Prostate gland (tissue), 2 donors: Measurements from ENCODE around the gene ASCL5. TPM values are rescaled to one million over a fixed set of nuclear protein-coding genes. Genes with fewer than 3 reads are reported as not detected.

Experiments used
- DNase-seq: peaks from one replicate; pipeline ENCODE4 v3.0.0-alpha.2; 2019; ENCODE audit warnings: low spot score
- H3K27ac ChIP-seq, 2 donors: fragments of 200-600 bp; sonication (generic); 2 replicates each; pipeline ENCODE4 v1.5.1; 2017 to 2019
- H3K27me3 ChIP-seq: fragments of 200-600 bp; sonication (generic); replicated peaks from 2 replicates; pipeline ENCODE4 v1.5.1; 2019; ENCODE audit not compliant: insufficient read depth
- H3K36me3 ChIP-seq, 2 donors: fragments of 200-600 bp; sonication (generic); 1 replicate in 1 of 2; 2 replicates in 1 of 2; pipeline versions ENCODE4 v1.5.1 to v1.8.1; 2017 to 2019
- H3K4me1 ChIP-seq: fragments of 200-600 bp; sonication (generic); replicated peaks from 2 replicates; pipeline ENCODE4 v1.5.1; 2019
- H3K4me3 ChIP-seq, 2 donors: fragments of 200-600 bp; sonication (generic); 2 replicates each; pipeline ENCODE4 v1.5.1; 2017 to 2019
- H3K9me3 ChIP-seq: fragments of 200-600 bp; sonication (generic); 2 replicates; pipeline ENCODE4 v1.5.1; 2017
- CTCF ChIP-seq, 4 experiments: fragments of 200-600 bp in 2 of 4; fragments of 450-650 bp in 2 of 4; sonication (generic) in 2 of 4; IDR thresholded peaks; 1 replicate in 3 of 4; 2 replicates in 1 of 4; pipeline ENCODE4 v1.5.1; 2016 to 2019; ENCODE audit warnings: antibody characterized with exemption in 4 of 4, mild to moderate bottlenecking in 2 of 4, moderate library complexity in 2 of 4
- POLR2A ChIP-seq: fragments of 450-650 bp; IDR thresholded peaks from one replicate; pipeline ENCODE4 v1.6.1; 2016; ENCODE audit warnings: antibody characterized with exemption, mild to moderate bottlenecking
- POLR2AphosphoS5 ChIP-seq: sonication (generic); formaldehyde crosslinking; IDR thresholded peaks from one replicate; pipeline ENCODE4 v1.6.1; 2017; ENCODE audit warnings: antibody characterized with exemption
- WGBS: methylation state at CpG from one replicate; pipeline ENCODE4 v1.1.5; 2018; 5-methylcytosine and 5-hydroxymethylcytosine counted together
- intact Hi-C: fragments of 100-400 bp; cut with DNase I; formaldehyde crosslinking; loops from one replicate; pipeline ENCODE4 v1.14.2; 2022
- total RNA-seq, 2 donors: library from RNA; depleted of rRNA; stranded (reverse); fragments of >200 nt; gene quantifications; one replicate each; pipeline ENCODE4 v1.1.0, GENCODE V29; 2016

Gene ASCL5
- total RNA-seq, 2 donors from 2014 or later, result not detected

- Histone ChIP-seq H3K36me3 (no peaks in the 10 kb centered on the region), H3K27me3 (no peaks in the 10 kb centered on the region), H3K4me3 (no peak overlapping the region), H3K27ac (no peak overlapping the region), H3K9me3 (no peaks in the 10 kb centered on the region), H3K4me1 (no peaks in the 10 kb centered on the region)
- WGBS, result 97% methylated on average over 1 of the region's 1 CpG
- intact Hi-C loops, result no loop called here
- TF ChIP-seq CTCF (IDR thresholded peaks at IDR 0.05) (no peak), POLR2AphosphoS5 (no peak), POLR2A (no peak)
- DNase-seq, result no peak
Measured at GRCh38 chr1:201123866-201124265, 3.1 kb downstream of the ASCL5 start.

- Histone ChIP-seq H3K36me3 (no peaks in the 10 kb centered on the region), H3K27ac (no peak overlapping the region), H3K27me3 (no peaks in the 10 kb centered on the region), H3K4me3 (no peak overlapping the region), H3K4me1 (no peaks in the 10 kb centered on the region), H3K9me3 (no peaks in the 10 kb centered on the region)
- TF ChIP-seq POLR2A (no peak), CTCF (IDR thresholded peaks at IDR 0.05) (no peak), POLR2AphosphoS5 (no peak)
- intact Hi-C loops, result no loop called here
- no peak for DNase-seq
- 79% methylated on average over 10 of the region's 10 CpGs for WGBS
Measured at GRCh38 chr1:201122321-201122957, 4.5 kb downstream of the ASCL5 start.

- no peak for DNase-seq
- Histone ChIP-seq H3K27me3 (no peaks in the 10 kb centered on the region), H3K4me1 (no peaks in the 10 kb centered on the region), H3K27ac (no peak overlapping the region), H3K4me3 (no peak overlapping the region), H3K36me3 (no peaks in the 10 kb centered on the region), H3K9me3 (no peaks in the 10 kb centered on the region)
- 32% methylated on average over 14 of the region's 14 CpGs for WGBS
- intact Hi-C loops, result no loop called here
- TF ChIP-seq POLR2AphosphoS5 (no peak), CTCF (IDR thresholded peaks at IDR 0.05) (peak in 2 of 4 experiments; percentile 21 to 43)
Measured at GRCh38 chr1:201119206-201120197, 7.5 kb downstream of the ASCL5 start.

- no peak overlapping the region for H3K27ac ChIP-seq
- H3K27me3 ChIP-seq, result no peaks in the 10 kb centered on the region
- no peak overlapping the region for H3K4me3 ChIP-seq
- intact Hi-C loops, result no loop called here
- H3K36me3 ChIP-seq, result no peaks in the 10 kb centered on the region
- H3K9me3 ChIP-seq, result no peaks in the 10 kb centered on the region
- DNase-seq, result no peak
- H3K4me1 ChIP-seq, result no peaks in the 10 kb centered on the region
- TF ChIP-seq POLR2AphosphoS5, result no peak
- TF ChIP-seq POLR2A, result no peak
- WGBS, result 98% methylated on average over 2 of the region's 2 CpGs
Measured at GRCh38 chr1:201116091-201116490, 10.9 kb downstream of the ASCL5 start.

GRCh38 chr1:201115390-201115937 lies 11.5 kb downstream of the ASCL5 start:
- Histone ChIP-seq H3K9me3 (no peaks in the 10 kb centered on the region), H3K4me1 (no peaks in the 10 kb centered on the region), H3K36me3 (no peaks in the 10 kb centered on the region), H3K4me3 (no peak overlapping the region), H3K27me3 (no peaks in the 10 kb centered on the region), H3K27ac (no peak overlapping the region)
- intact Hi-C loops, result loop anchor here (2.0 kb wide), 1 partner anchor 145 kb away; no protein-coding TSS in a partner anchor
- TF ChIP-seq CTCF (IDR thresholded peaks at IDR 0.05), result no peak
- TF ChIP-seq POLR2AphosphoS5, result no peak
- TF ChIP-seq POLR2A, result no peak
- no peak for DNase-seq
- WGBS, result 97% methylated on average over 25 of the region's 25 CpGs
